Measurements from ENCODE around the gene ZNF823. TPM values are rescaled to one million over a fixed set of nuclear protein-coding genes. Genes with fewer than 3 reads are reported as not detected.

The ZNF823 gene
- total RNA-seq, 6 experiments from 2014 or later = 3.4 to 4.7 (median 4.1) TPM

GRCh38 chr19:11721681-11722080, 17.1 kb downstream of the ZNF823 start:
- Mint-ChIP-seq H3K27ac (no peak overlapping the region), H3K36me3 (ENCODE audit: low read depth) (peaks cover 77% of the 10 kb centered on the region), H3K4me1 (ENCODE audit: low read depth) (no peaks in the 10 kb centered on the region), H3K9me3 (peaks cover 81% of the 10 kb centered on the region), H3K27me3 (ENCODE audit: insufficient read depth) (no peaks in the 10 kb centered on the region), H3K4me3 (no peak overlapping the region)
- TF ChIP-seq CTCF (IDR thresholded peaks at IDR 0.05) = no peak
- no peak for DNase-seq

GRCh38 chr19:11710313-11710712, 28.4 kb downstream of the ZNF823 start:
- Mint-ChIP-seq H3K27me3 (ENCODE audit: insufficient read depth) (no peaks in the 10 kb centered on the region; the same call in 1 of the 2 replicates), H3K9me3 (peaks cover 9% of the 10 kb centered on the region; the same call in 1 of the 2 replicates), H3K27ac (no peak overlapping the region), H3K4me3 (no peak overlapping the region), H3K4me1 (ENCODE audit: low read depth) (peaks cover 4% of the 10 kb centered on the region; the same call in 1 of the 2 replicates), H3K36me3 (ENCODE audit: low read depth) (0 out of 2 replicates have a peak, but pooled peaks cover 5% of the 10 kb centered on the region)
- DNase-seq = no peak
- no peak for TF ChIP-seq CTCF (IDR thresholded peaks at IDR 0.05)

DNA sequence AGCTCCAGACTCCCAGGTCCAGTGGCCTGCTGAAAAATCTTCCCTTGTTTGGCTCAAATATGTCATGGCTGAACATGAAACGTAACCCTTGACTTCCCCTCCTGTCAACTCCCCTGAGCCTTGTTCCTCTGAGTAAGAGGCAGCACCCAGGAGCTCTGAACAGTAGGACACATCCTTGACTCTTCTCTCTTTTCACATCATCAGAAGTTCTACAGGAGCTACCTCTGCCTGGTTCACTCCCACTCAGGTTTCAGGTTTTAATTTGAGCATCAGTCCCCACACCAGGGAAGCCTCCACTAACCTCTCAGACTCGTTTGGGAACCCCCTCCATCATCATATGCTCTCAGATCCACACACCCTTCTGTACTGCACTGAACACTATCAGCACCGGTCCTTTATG, 30.3 kb downstream of the ZNF823 start:
- no peak overlapping the region for H3K4me3 Mint-ChIP-seq
- peaks cover 5% of the 10 kb centered on the region; the same call in 1 of the 2 replicates for H3K9me3 Mint-ChIP-seq
- no peak for TF ChIP-seq CTCF (IDR thresholded peaks at IDR 0.05)
- H3K27ac Mint-ChIP-seq = no peak overlapping the region
- H3K4me1 Mint-ChIP-seq (ENCODE audit: low read depth) = peaks cover 4% of the 10 kb centered on the region; the same call in 1 of the 2 replicates
- H3K27me3 Mint-ChIP-seq (ENCODE audit: insufficient read depth) = no peaks in the 10 kb centered on the region; the same call in 1 of the 2 replicates
- no peak for DNase-seq
- H3K36me3 Mint-ChIP-seq (ENCODE audit: low read depth) = no peaks in the 10 kb centered on the region

DNA sequence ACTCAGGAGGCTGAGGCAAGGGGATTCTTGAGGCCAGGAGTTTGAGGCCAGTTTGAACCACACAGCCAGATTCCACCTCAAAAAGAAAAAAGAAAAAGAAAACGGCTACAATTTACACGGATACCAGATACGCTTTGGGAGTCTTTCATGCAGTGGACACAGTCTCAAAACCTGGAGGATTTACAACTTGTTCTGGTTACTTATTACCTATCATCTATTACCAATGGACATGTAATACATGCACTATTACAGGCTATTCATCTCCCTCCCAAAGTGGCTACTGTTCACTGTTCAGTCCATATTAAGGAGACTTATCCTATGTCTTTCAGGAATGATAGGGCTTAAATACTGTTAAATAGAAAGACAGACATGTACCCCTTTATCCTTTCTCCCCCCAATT, 33.3 kb downstream of the ZNF823 start:
- no peak for TF ChIP-seq CTCF (IDR thresholded peaks at IDR 0.05)
- H3K4me3 Mint-ChIP-seq = no peak overlapping the region
- H3K27ac Mint-ChIP-seq = no peak overlapping the region
- no peak for DNase-seq
- peaks cover 1% of the 10 kb centered on the region for H3K27me3 Mint-ChIP-seq (ENCODE audit: insufficient read depth)
- H3K36me3 Mint-ChIP-seq (ENCODE audit: low read depth) = no peaks in the 10 kb centered on the region
- H3K9me3 Mint-ChIP-seq = peaks cover 5% of the 10 kb centered on the region; the same call in 1 of the 2 replicates
- H3K4me1 Mint-ChIP-seq (ENCODE audit: low read depth) = peaks cover 4% of the 10 kb centered on the region; the same call in 1 of the 2 replicates

DNA sequence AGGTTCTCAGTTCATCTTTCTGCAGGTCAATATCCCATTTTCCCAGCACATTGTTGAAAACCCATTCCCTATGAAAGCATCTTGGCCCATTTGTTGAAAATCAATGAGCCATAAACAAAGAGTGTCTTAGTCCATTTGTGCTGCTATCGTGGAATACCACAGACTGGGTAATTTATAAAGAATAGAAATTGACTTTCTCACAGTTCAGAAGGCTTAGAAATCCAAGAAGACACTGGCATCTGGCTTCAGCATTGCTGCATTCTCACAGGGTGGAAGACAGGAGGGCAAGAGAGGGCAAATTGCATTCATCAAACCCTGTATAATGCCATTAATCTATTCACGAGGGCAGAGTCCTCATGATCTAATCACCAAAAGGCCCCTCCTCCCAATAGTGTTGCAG, 34.1 kb downstream of the ZNF823 start:
- H3K36me3 Mint-ChIP-seq (ENCODE audit: low read depth) = no peaks in the 10 kb centered on the region
- TF ChIP-seq CTCF (IDR thresholded peaks at IDR 0.05) = no peak
- peaks cover 1% of the 10 kb centered on the region for H3K27me3 Mint-ChIP-seq (ENCODE audit: insufficient read depth)
- H3K9me3 Mint-ChIP-seq = peaks cover under 1% of the 10 kb centered on the region; the same call in 1 of the 2 replicates
- peaks cover 5% of the 10 kb centered on the region; the same call in 1 of the 2 replicates for H3K4me1 Mint-ChIP-seq (ENCODE audit: low read depth)
- H3K4me3 Mint-ChIP-seq = no peak overlapping the region
- H3K27ac Mint-ChIP-seq = no peak overlapping the region
- DNase-seq = no peak
